Chondrocyte (in vitro differentiated cells): ENCODE results near the gene FCGR1A. TPM values are rescaled to one million over a fixed set of nuclear protein-coding genes. Genes with fewer than 3 reads are reported as not detected.
"Not testable (repeated sequence)": the region's sequence is repeated elsewhere in the genome, so short reads cannot be mapped to it uniquely, and the experiment has no call there.

Experiments used
- DNase-seq: peaks from one replicate; pipeline ENCODE4 v3.0.0; 2021; ENCODE audit warnings: mixed read lengths, low spot score
- H3K27ac Mint-ChIP-seq: one replicate; pipeline ENCODE4 v1.8.0; 2021; ENCODE audit warnings: mild to moderate bottlenecking, moderate library complexity, mixed read lengths; ENCODE audit not compliant: unreplicated experiment
- H3K27me3 Mint-ChIP-seq: 2 replicates; pipeline ENCODE4 v1.8.0; 2021; ENCODE audit warnings: low read depth, mixed read lengths
- H3K36me3 Mint-ChIP-seq: 2 replicates; pipeline ENCODE4 v1.8.0; 2021; ENCODE audit warnings: low read depth, mixed read lengths
- H3K4me1 Mint-ChIP-seq: 2 replicates; pipeline ENCODE4 v1.8.0; 2021; ENCODE audit warnings: low read depth, mild to moderate bottlenecking, mixed read lengths
- H3K4me3 Mint-ChIP-seq: one replicate; pipeline ENCODE4 v1.8.0; 2021; ENCODE audit warnings: mild to moderate bottlenecking, moderate library complexity, mixed read lengths; ENCODE audit not compliant: unreplicated experiment
- H3K9me3 Mint-ChIP-seq: 2 replicates; pipeline ENCODE4 v1.8.0; 2021; ENCODE audit warnings: low read depth, mixed read lengths
- long read RNA-seq: library from polyadenylated mRNA; stranded (forward); transcript quantifications from one replicate; pipeline ENCODE4 v2.0.0, GENCODE V29; 2021
- total RNA-seq: library from RNA; stranded (reverse); gene quantifications from 3 replicates; pipeline ENCODE4 v1.2.1, GENCODE V29; 2021

The FCGR1A gene
- total RNA-seq, result not detected in 3 replicates
- long read RNA-seq, result 0 reads

GRCh38 chr1:149782600-149782999 lies at the start of gene FCGR1A:
Gene FCGR1A, plus strand, starts transcription at chr1:149782694. Its CDS starts 50 bp downstream, at chr1:149782744.
- H3K4me1 Mint-ChIP-seq, H3K9me3 Mint-ChIP-seq, H3K4me3 Mint-ChIP-seq, H3K27ac Mint-ChIP-seq, H3K27me3 Mint-ChIP-seq, H3K36me3 Mint-ChIP-seq, DNase-seq: not testable (repeated sequence)

DNA sequence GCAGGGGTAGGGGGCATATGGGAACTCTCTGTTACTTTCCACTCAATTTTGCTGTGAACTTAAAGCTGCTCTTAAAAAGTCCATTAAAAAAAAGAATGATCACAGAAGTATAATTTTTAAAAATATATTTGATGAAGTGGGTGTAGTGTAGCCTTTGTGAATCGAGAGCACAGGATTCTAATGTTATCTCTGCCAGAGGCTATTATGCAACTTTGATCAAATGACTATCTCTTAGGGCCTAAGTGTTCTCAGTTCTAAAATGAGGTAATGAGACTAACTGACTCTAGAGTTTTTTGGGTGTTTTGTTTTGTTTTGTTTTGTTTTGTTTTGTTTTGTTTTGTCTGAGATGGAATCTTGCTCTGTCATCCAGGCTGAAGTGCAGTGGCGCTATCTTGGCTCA lies 49.7 kb upstream of the FCGR1A start:
- not testable (repeated sequence) for H3K36me3 Mint-ChIP-seq, H3K27ac Mint-ChIP-seq, H3K9me3 Mint-ChIP-seq

GRCh38 chr1:149734692-149735091 lies 47.8 kb upstream of the FCGR1A start:
- H3K9me3 Mint-ChIP-seq, H3K27ac Mint-ChIP-seq: not testable (repeated sequence)

More for the DNA sequence above, 49.7 kb upstream of the FCGR1A start:
- not testable (repeated sequence) for H3K27me3 Mint-ChIP-seq, H3K4me3 Mint-ChIP-seq, DNase-seq, H3K4me1 Mint-ChIP-seq

DNA sequence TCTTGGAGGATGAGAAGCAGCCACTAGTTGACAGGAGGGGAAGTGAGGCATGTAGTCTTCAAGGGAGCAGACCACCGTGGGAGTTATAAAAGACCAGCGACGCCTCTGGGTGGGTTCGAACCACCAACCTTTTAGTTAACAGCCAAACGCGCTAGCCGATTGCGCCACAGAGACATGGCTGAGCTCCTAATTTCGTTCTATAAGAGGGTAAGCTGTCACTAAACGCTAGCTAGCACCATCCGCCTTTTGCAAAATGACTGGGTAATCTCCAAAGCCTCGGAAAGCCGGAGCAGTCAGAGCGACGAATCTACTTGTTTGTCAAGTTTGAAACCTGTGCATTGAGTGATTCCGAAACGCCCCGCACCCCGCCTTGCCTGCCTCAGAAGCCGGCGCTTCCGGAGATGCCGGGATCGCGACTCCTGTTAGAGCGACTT lies 42.3 kb upstream of the FCGR1A start:
- H3K4me3 Mint-ChIP-seq, result peak overlapping the region; percentile 51
- not testable (repeated sequence) for H3K36me3 Mint-ChIP-seq, H3K4me1 Mint-ChIP-seq, H3K9me3 Mint-ChIP-seq, H3K27me3 Mint-ChIP-seq, H3K27ac Mint-ChIP-seq, DNase-seq

More at GRCh38 chr1:149734692-149735091, 47.8 kb upstream of the FCGR1A start:
- DNase-seq, H3K36me3 Mint-ChIP-seq, H3K27me3 Mint-ChIP-seq, H3K4me1 Mint-ChIP-seq, H3K4me3 Mint-ChIP-seq: not testable (repeated sequence)

- not testable (repeated sequence) for DNase-seq, H3K9me3 Mint-ChIP-seq, H3K36me3 Mint-ChIP-seq, H3K4me1 Mint-ChIP-seq, H3K27me3 Mint-ChIP-seq, H3K27ac Mint-ChIP-seq
- H3K4me3 Mint-ChIP-seq, result peak overlapping the region; percentile 51
Observed at GRCh38 chr1:149740590-149741230, 41.8 kb upstream of the FCGR1A start.

- not testable (repeated sequence) for H3K9me3 Mint-ChIP-seq, DNase-seq, H3K27ac Mint-ChIP-seq, H3K4me1 Mint-ChIP-seq, H3K36me3 Mint-ChIP-seq, H3K4me3 Mint-ChIP-seq
- peaks cover 12% of the 10 kb centered on the region for H3K27me3 Mint-ChIP-seq
Observed at GRCh38 chr1:149741914-149742313, 40.6 kb upstream of the FCGR1A start.

- not testable (repeated sequence) for H3K36me3 Mint-ChIP-seq, DNase-seq, H3K27ac Mint-ChIP-seq
Observed at GRCh38 chr1:149746463-149747356, 35.8 kb upstream of the FCGR1A start.

DNA sequence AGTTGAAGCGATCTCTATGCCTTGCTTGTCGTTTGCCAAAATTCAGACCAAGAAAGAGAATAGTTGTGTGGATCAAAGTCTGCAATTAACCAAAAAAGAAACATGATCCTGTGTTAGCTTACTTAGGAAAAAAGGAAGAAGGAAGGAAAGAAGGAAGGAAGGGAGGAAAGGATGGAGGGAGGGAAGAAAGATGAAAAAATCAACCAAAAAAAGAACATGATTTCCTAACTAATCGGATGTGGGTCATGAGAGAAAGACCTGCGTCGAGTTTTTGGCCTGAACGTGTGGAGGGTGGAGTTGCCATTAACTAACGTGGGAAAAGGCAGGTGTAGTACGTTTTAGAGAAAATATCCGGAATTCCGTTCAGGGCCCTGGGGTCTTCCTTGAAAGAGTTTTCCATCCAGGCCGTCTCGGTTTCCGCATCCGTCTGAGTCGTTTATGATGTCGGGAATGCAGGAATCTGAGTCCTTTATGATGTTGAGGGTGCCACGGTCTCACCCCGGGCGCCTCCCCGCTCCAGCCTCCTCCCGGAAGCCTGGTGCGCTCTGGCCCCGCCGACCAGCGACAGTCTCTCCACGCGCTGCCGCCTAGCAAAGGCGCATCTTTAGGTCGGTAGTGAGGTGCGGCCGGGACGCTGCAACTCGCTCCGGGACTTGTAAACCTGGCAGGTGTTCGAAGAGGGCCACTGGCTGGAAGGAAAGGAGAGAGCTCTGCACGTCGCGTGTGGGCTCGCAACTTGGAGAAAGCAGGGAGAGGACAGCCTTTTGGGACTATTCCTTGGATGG lies 34.9 kb upstream of the FCGR1A start:
- not testable (repeated sequence) for DNase-seq, H3K4me1 Mint-ChIP-seq, H3K9me3 Mint-ChIP-seq, H3K27ac Mint-ChIP-seq, H3K36me3 Mint-ChIP-seq
- Mint-ChIP-seq H3K27me3 (peaks cover 20% of the 10 kb centered on the region), H3K4me3 (peak overlapping the region; percentile 54)

More at GRCh38 chr1:149746463-149747356, 35.8 kb upstream of the FCGR1A start:
- H3K27me3 Mint-ChIP-seq, result peaks cover 20% of the 10 kb centered on the region
- not testable (repeated sequence) for H3K4me1 Mint-ChIP-seq, H3K9me3 Mint-ChIP-seq, H3K4me3 Mint-ChIP-seq

DNA sequence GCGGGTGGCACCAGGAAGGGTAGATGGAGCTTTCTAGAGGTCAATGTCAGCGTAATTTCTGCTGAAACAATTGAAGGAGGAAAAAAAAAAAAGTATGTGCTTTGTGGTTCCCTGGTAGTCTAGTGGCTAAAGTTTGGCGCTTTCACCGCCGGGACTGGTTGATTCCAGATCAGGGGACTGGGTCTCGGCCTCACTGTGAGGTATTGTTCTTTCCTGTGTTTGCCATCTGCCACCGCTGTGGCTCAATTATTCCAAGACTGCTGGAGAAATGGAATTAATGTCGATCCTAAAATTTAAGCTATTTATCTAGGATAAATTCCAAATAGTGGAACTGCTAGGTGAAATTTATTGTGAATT lies 34.4 kb upstream of the FCGR1A start:
- not testable (repeated sequence) for H3K27ac Mint-ChIP-seq, H3K4me1 Mint-ChIP-seq, H3K36me3 Mint-ChIP-seq, H3K9me3 Mint-ChIP-seq, DNase-seq
- Mint-ChIP-seq H3K27me3 (peaks cover 20% of the 10 kb centered on the region), H3K4me3 (peak overlapping the region; percentile 54)

DNA sequence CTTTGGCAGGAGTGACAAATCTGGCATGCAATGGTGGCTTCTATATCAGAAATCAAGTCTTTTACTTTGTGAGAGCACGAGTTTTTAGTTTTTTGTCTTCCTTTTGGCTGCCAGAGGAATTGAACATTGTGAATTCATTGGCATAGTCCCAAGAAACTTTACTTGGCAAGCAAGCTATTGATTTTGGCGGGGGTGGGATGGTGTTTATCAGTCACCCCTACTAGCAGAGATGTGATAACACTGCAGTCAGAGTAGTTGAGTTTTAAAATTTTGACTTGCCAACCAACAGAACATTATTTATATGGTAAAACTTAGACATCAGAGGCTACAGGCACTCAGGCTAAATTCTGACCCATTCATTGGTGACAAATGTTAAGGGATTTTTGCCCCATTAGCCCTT lies 31.9 kb upstream of the FCGR1A start:
- H3K36me3 Mint-ChIP-seq, H3K9me3 Mint-ChIP-seq, DNase-seq, H3K4me1 Mint-ChIP-seq, H3K4me3 Mint-ChIP-seq, H3K27ac Mint-ChIP-seq: not testable (repeated sequence)
- H3K27me3 Mint-ChIP-seq, result peaks cover 17% of the 10 kb centered on the region

GRCh38 chr1:149752186-149752585 lies 30.3 kb upstream of the FCGR1A start:
- not testable (repeated sequence) for DNase-seq, H3K4me1 Mint-ChIP-seq, H3K4me3 Mint-ChIP-seq, H3K27ac Mint-ChIP-seq, H3K9me3 Mint-ChIP-seq, H3K27me3 Mint-ChIP-seq, H3K36me3 Mint-ChIP-seq

DNA sequence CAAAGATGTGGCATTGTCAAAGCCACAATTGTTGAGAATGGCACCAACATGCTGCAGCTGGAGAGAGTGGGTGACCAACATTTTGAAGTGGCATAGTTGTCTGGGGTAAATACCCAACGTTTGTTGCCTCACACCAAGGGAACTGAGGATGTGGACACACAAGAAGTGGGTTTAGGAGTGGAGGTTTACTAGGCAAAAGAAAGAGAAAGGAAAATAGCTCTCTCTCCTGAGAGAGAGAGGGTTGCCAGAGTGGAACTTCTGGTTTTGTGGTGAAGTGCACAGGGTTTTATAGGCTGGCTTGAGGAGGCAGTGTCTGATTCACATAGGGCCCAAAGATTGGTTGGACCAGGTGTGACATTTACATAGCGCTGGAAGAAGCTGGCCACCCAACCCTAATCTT lies 29.0 kb upstream of the FCGR1A start:
- not testable (repeated sequence) for H3K9me3 Mint-ChIP-seq

More for the DNA sequence above, 29.0 kb upstream of the FCGR1A start:
- not testable (repeated sequence) for H3K27me3 Mint-ChIP-seq, DNase-seq, H3K27ac Mint-ChIP-seq, H3K36me3 Mint-ChIP-seq, H3K4me1 Mint-ChIP-seq, H3K4me3 Mint-ChIP-seq
